NCI-H2081 (cell line): ENCODE data around the gene SDCCAG8.
"Not testable (repeated sequence)": the region's sequence is repeated elsewhere in the genome, so short reads cannot be mapped to it uniquely, and the experiment has no call there.

ENCODE experiments used
- DNase-seq, 2 experiments: peaks; one replicate each; lab custom pipeline; 2025; lab: John Stamatoyannopoulos, UW

Gene SDCCAG8

GRCh38 chr1:243255791-243256512 is at the start of gene SDCCAG8:
SDCCAG8 (plus strand) TSS chr1:243256041; CDS start chr1:243256174, 133 bp downstream.
- peak; percentile 100 for DNase-seq

GRCh38 chr1:243211984-243212383 is 43.9 kb upstream of the SDCCAG8 start:
- DNase-seq, result not testable (repeated sequence)

GRCh38 chr1:243213045-243213787 is 42.6 kb upstream of the SDCCAG8 start:
- DNase-seq, result no peak

GRCh38 chr1:243215276-243215875 is 40.5 kb upstream of the SDCCAG8 start:
- not testable (repeated sequence) for DNase-seq

GRCh38 chr1:243216741-243217140 is 39.1 kb upstream of the SDCCAG8 start:
- DNase-seq, result no peak

GRCh38 chr1:243217349-243217748 is 38.5 kb upstream of the SDCCAG8 start:
- no peak for DNase-seq

GRCh38 chr1:243218059-243218458 is 37.8 kb upstream of the SDCCAG8 start:
- no peak for DNase-seq

GRCh38 chr1:243227622-243228021 is 28.2 kb upstream of the SDCCAG8 start:
- no peak for DNase-seq

- no peak for DNase-seq
Observed at GRCh38 chr1:243229526-243229925, 26.3 kb upstream of the SDCCAG8 start.

GRCh38 chr1:243230914-243231313 is 24.9 kb upstream of the SDCCAG8 start:
- DNase-seq, result peak; percentile 8 to 29

- no peak for DNase-seq
Observed at GRCh38 chr1:243233908-243234307, 21.9 kb upstream of the SDCCAG8 start.

GRCh38 chr1:243234978-243235647 is 20.7 kb upstream of the SDCCAG8 start:
- DNase-seq, result peak in 1 of 2 experiments; percentile 59

GRCh38 chr1:243236604-243237252 is 19.1 kb upstream of the SDCCAG8 start:
- no peak for DNase-seq

- DNase-seq, result no peak
Observed at GRCh38 chr1:243244432-243244841, 11.4 kb upstream of the SDCCAG8 start.

GRCh38 chr1:243246916-243247315 is 8.9 kb upstream of the SDCCAG8 start:
- no peak for DNase-seq

GRCh38 chr1:243247901-243248300 is 7.9 kb upstream of the SDCCAG8 start:
- DNase-seq, result no peak

- DNase-seq, result no peak
Observed at GRCh38 chr1:243249214-243249613, 6.6 kb upstream of the SDCCAG8 start.

GRCh38 chr1:243250102-243250501 is 5.7 kb upstream of the SDCCAG8 start:
- no peak for DNase-seq

- DNase-seq, result no peak
Observed at GRCh38 chr1:243251539-243251938, 4.3 kb upstream of the SDCCAG8 start.

GRCh38 chr1:243253211-243253925 is 2.5 kb upstream of the SDCCAG8 start:
- peak in 1 of 2 experiments; percentile 37 for DNase-seq

GRCh38 chr1:243253926-243254232 is 2.0 kb upstream of the SDCCAG8 start:
- peak in 1 of 2 experiments; percentile 37 for DNase-seq
